HG03280 (cell line): ENCODE results near the gene USP2.

ENCODE experiments used
- ATAC-seq: cut with Tn5 transposase; IDR thresholded peaks from one replicate; pipeline ENCODE4 v1.9.1; 2021; ENCODE audit warnings: mild to moderate bottlenecking, moderate library complexity; ENCODE audit not compliant: unreplicated experiment

USP2 gene

GRCh38 chr11:119377961-119378667 is 3.4 kb downstream of the USP2 start:
- no peak for ATAC-seq

GRCh38 chr11:119377112-119377901 is 4.2 kb downstream of the USP2 start:
- ATAC-seq: no peak

GRCh38 chr11:119376197-119376847 is 5.2 kb downstream of the USP2 start:
- ATAC-seq: no peak

GRCh38 chr11:119375337-119376196 is 5.9 kb downstream of the USP2 start:
- no peak for ATAC-seq

- ATAC-seq: no peak
Observed at GRCh38 chr11:119374632-119375336, 6.7 kb downstream of the USP2 start.

- no peak for ATAC-seq
Observed at GRCh38 chr11:119373921-119374631, 7.4 kb downstream of the USP2 start.

GRCh38 chr11:119373059-119373920 is 8.2 kb downstream of the USP2 start:
- ATAC-seq: no peak

GRCh38 chr11:119372260-119373058 is 9.0 kb downstream of the USP2 start:
- ATAC-seq: no peak

- ATAC-seq: no peak
Observed at GRCh38 chr11:119371778-119372182, 9.7 kb downstream of the USP2 start.

- no peak for ATAC-seq
Observed at GRCh38 chr11:119371067-119371601, 10.4 kb downstream of the USP2 start.

- no peak for ATAC-seq
Observed at GRCh38 chr11:119370486-119371046, 10.9 kb downstream of the USP2 start.

- ATAC-seq: no peak
Observed at GRCh38 chr11:119369132-119369925, 12.2 kb downstream of the USP2 start.

- ATAC-seq: no peak
Observed at GRCh38 chr11:119368121-119369034, 13.1 kb downstream of the USP2 start.

GRCh38 chr11:119367661-119368120 is 13.8 kb downstream of the USP2 start:
- no peak for ATAC-seq
